Astrocyte of the spinal cord (primary cell): Measurements from ENCODE around the gene HLA-B.

ENCODE experiments used
- DNase-seq: peaks from one replicate; pipeline ENCODE4 v3.0.0; 2011; ENCODE audit warnings: low read depth, low spot score
- H3K4me3 ChIP-seq: 2 replicates; pipeline ENCODE4 v1.5.1; 2011; ENCODE audit warnings: low read depth, mild to moderate bottlenecking, low read length, moderate library complexity
- in situ Hi-C: cut with HindIII; loops from 2 replicates; pipeline ENCODE4 v1.10.0; 2017; ENCODE audit warnings: low sequenced_read_pairs
- TF ChIP-seq, protein P1 (sequence below): IDR thresholded peaks from 2 replicates; pipeline ENCODE4 v1.5.1; 2012; ENCODE audit warnings: low read depth, mild to moderate bottlenecking, low read length, inconsistent platforms

Gene HLA-B

DNA sequence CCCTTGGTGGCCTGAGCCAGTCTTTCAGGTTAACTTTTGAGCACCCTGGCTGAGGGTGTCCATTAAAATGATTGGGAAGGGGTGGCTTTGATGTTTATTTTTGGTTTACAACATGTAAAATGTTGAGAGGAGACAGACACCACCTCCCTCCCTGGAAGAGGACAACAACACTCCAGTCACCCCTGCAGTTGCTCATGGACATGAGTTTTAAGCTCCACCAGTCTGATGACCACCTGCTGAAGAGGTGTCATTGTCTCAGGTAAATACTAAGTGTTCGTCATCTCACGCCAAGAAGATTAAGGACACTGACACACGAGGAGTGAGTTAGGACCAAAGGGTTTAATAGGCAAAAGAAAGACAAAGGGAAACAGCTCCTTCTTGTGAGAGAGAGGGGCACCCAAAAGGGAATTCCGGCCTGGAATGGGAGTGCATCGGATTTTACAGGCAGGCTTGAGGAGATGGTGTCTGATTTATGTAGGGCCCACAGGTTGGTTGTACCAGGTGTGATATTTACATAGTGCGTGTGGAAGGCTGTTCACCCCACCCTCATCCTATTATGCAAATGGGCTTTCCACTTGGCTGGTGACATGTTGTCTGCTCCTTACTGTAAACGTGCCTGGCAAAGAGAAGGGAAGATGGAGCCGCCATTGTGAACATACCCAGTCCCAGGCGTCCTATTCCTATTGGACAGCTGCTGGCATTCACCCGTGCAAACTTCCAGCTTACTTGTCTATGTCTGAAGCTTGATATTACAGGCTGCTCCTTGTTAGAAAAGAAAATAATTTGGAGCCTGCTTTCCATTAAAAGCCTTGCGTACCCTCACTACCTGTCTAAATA, 6.6 kb downstream of the HLA-B start:
- TF ChIP-seq, protein P1, sequence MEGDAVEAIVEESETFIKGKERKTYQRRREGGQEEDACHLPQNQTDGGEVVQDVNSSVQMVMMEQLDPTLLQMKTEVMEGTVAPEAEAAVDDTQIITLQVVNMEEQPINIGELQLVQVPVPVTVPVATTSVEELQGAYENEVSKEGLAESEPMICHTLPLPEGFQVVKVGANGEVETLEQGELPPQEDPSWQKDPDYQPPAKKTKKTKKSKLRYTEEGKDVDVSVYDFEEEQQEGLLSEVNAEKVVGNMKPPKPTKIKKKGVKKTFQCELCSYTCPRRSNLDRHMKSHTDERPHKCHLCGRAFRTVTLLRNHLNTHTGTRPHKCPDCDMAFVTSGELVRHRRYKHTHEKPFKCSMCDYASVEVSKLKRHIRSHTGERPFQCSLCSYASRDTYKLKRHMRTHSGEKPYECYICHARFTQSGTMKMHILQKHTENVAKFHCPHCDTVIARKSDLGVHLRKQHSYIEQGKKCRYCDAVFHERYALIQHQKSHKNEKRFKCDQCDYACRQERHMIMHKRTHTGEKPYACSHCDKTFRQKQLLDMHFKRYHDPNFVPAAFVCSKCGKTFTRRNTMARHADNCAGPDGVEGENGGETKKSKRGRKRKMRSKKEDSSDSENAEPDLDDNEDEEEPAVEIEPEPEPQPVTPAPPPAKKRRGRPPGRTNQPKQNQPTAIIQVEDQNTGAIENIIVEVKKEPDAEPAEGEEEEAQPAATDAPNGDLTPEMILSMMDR, result no peak
- no peak for DNase-seq
- in situ Hi-C loops, result no loop called here
- H3K4me3 ChIP-seq, result no peak overlapping the region

- in situ Hi-C loops, result no loop called here
- TF ChIP-seq, protein P1, result no peak
- H3K4me3 ChIP-seq, result no peak overlapping the region
- no peak for DNase-seq
Observed at GRCh38 chr6:31349301-31349700, 7.7 kb downstream of the HLA-B start.

DNA sequence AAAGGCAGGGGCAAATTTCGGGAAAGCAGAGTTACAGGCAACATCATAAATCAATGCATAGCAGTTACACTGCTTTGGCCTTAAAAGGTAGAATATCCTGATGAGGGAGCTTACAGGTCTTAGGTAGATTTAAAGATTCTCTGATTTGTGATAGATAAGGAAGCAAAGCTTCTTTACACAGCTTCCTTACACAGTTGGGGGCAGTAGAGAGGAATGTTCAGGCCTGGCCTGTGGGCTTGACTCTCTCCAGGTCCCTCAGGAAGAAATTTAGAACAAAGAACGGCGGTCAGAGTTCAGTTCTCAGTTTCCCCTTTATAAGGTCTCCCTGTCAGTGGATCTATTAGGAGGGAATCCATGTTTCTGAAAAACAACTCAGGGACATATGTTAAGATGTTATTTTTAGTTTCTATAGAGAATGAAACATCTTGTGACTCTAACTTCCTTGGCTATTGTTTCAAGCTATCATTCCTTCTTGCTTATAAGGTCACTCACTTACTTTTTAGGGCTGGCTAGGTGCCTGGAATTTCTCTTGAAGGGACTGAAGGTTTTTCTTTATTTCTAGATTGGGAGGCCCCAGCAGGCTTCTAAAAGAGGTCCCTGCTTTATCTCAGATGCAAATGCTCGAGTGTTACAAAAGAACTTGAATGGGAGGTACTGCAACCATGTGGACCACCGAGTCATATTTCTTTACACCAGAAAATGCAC, 11.8 kb downstream of the HLA-B start:
- no peak overlapping the region for H3K4me3 ChIP-seq
- TF ChIP-seq, protein P1, result no peak
- DNase-seq, result no peak
- in situ Hi-C loops, result no loop called here

DNA sequence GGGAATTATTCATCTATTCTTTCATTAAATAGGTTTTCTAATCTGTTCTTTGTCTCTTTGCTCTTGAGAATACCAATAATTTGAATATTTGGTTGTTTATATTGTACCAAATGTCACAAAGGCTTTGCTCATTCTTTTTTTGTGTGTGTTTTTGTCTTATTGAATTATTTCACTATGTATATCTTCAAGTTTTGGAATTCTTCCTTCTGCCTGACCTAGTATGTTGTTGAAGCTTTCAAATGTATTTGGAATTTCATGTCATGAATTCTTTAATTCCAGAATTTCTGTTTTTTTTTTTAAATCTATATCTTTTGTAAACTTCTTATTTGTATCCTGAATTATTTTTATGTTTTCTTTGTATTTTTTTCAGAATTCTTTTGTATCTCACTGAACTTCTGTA, 16.8 kb downstream of the HLA-B start:
- no peak for DNase-seq
- in situ Hi-C loops, result no loop called here
- no peak overlapping the region for H3K4me3 ChIP-seq
- TF ChIP-seq, protein P1, result no peak

GRCh38 chr6:31339210-31339609, 17.8 kb downstream of the HLA-B start:
- in situ Hi-C loops, result no loop called here
- H3K4me3 ChIP-seq, result no peak overlapping the region
- TF ChIP-seq, protein P1, result no peak
- DNase-seq, result no peak

DNA sequence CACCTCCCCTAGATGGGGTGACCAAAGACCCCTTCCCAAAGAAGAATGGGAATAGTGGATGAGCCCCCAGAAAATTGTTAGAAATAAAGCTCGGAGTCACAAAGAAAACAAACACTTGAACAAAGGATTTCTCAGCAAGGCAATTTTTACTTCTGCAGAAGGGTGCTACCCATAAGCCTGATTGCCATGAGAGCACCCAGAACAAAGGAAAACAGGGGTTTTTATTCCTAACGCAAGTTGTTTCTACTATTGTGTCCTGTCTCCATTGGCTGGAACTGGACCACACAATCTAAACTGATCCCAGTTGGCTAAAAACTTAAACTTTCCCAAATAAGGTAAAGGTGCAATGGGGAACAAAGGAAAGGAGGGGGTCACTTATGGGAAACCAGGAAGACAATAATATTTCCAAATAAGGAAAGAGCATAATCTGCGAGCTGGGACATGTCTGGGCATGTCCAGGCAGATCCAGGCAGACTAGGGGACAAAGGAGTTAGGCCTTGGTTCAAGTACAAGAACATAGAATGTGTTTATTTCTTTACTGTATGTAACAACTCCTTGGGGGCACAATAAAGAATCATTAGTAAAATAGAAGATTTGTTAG, 20.0 kb downstream of the HLA-B start:
- TF ChIP-seq, protein P1, result no peak
- no peak overlapping the region for H3K4me3 ChIP-seq
- in situ Hi-C loops, result no loop called here
- no peak for DNase-seq
